GM23248 (cell line): Measurements from ENCODE around the gene CLDN24. TPM values are rescaled to one million over a fixed set of nuclear protein-coding genes. Genes with fewer than 3 reads are reported as not detected.

Experiments used
- DNase-seq: peaks from one replicate; pipeline ENCODE4 v3.0.0-alpha.2; 2015
- H2AFZ ChIP-seq: fragments of 200-600 bp; sonication (generic); 2 replicates; pipeline ENCODE4 v1.6.1; 2016; ENCODE audit warnings: antibody characterized with exemption
- H3F3A ChIP-seq: fragments of 200-600 bp; sonication (generic); 2 replicates; pipeline ENCODE4 v1.6.1; 2016; ENCODE audit warnings: mild to moderate bottlenecking, antibody characterized with exemption, mixed run types; ENCODE audit not compliant: insufficient read depth
- H3K27ac ChIP-seq: fragments of 200-600 bp; sonication (generic); 2 replicates; pipeline ENCODE4 v1.5.1; 2016; ENCODE audit warnings: mild to moderate bottlenecking
- H3K27me3 ChIP-seq: fragments of 200-600 bp; sonication (generic); replicated peaks from 2 replicates; pipeline ENCODE4 v1.6.1; 2016; ENCODE audit warnings: mild to moderate bottlenecking; ENCODE audit not compliant: insufficient read depth
- H3K36me3 ChIP-seq: fragments of 200-600 bp; sonication (generic); 2 replicates; pipeline ENCODE4 v1.6.1; 2016; ENCODE audit warnings: low read depth, mild to moderate bottlenecking
- H3K4me1 ChIP-seq: fragments of 200-600 bp; sonication (generic); 2 replicates; pipeline ENCODE4 v1.6.1; 2016; ENCODE audit warnings: mild to moderate bottlenecking; ENCODE audit not compliant: insufficient read depth
- H3K4me2 ChIP-seq: fragments of 200-600 bp; sonication (generic); one replicate; pipeline ENCODE4 v1.6.1; 2016; ENCODE audit warnings: mild to moderate bottlenecking; ENCODE audit not compliant: unreplicated experiment
- H3K4me3 ChIP-seq: fragments of 200-600 bp; sonication (generic); 2 replicates; pipeline ENCODE4 v1.5.1; 2016; ENCODE audit warnings: mild to moderate bottlenecking
- H3K79me2 ChIP-seq: fragments of 200-600 bp; sonication (generic); 2 replicates; pipeline ENCODE4 v1.6.1; 2016; ENCODE audit warnings: mild to moderate bottlenecking; ENCODE audit not compliant: insufficient read depth
- H3K9ac ChIP-seq: fragments of 200-600 bp; sonication (generic); 2 replicates; pipeline ENCODE4 v1.6.1; 2016; ENCODE audit warnings: mild to moderate bottlenecking
- H3K9me2 ChIP-seq: fragments of 200-600 bp; sonication (generic); 2 replicates; pipeline ENCODE4 v1.6.1; 2016; ENCODE audit warnings: mixed run types, mild to moderate bottlenecking, moderate library complexity; ENCODE audit not compliant: insufficient read depth
- H3K9me3 ChIP-seq: fragments of 200-600 bp; sonication (generic); one replicate; pipeline ENCODE4 v1.6.1; 2017; ENCODE audit warnings: low read depth
- H4K20me1 ChIP-seq: fragments of 200-600 bp; sonication (generic); 2 replicates; pipeline ENCODE4 v1.6.0; 2016; ENCODE audit not compliant: insufficient read depth
- EZH2 ChIP-seq: fragments of 200-600 bp; sonication (generic); IDR thresholded peaks from 2 replicates; pipeline ENCODE4 v1.6.1; 2018; ENCODE audit warnings: antibody characterized with exemption, mild to moderate bottlenecking; ENCODE audit not compliant: insufficient read depth, poor library complexity, severe bottlenecking
- EZH2phosphoT487 ChIP-seq: fragments of 200-600 bp; sonication (generic); IDR thresholded peaks from 2 replicates; pipeline ENCODE4 v1.6.1; 2018; ENCODE audit warnings: antibody characterized with exemption, moderate library complexity, mild to moderate bottlenecking, low read depth; ENCODE audit not compliant: insufficient read depth
- WGBS, 2 experiments: methylation state at CpG; one replicate each; pipeline ENCODE4 v1.1.6; 2015 to 2017; ENCODE audit warnings: low lambda C conversion rate in 2 of 2, low coverage in 1 of 2; ENCODE audit errors: missing lambda C conversion rate in 2 of 2; 5-methylcytosine and 5-hydroxymethylcytosine counted together
- in situ Hi-C: fragments of 300-500 bp; cut with MboI; formaldehyde crosslinking; loops from 2 replicates; pipeline ENCODE4 v1.15.0; 2020
- polyA plus RNA-seq: library from polyadenylated mRNA; unstranded; fragments of >200 nt; fragmentation: Nextera tagmentation; extraction: Ambion mirVana; gene quantifications from 2 replicates; pipeline ENCODE4 v1.2.1, GENCODE V29; 2016
- total RNA-seq: library from RNA; depleted of rRNA; stranded (reverse); fragments of >200 nt; shearing (Covaris generic); gene quantifications from 2 replicates; pipeline ENCODE4 v1.2.3, GENCODE V29; 2014

The CLDN24 gene
- total and polyA plus RNA-seq, 2 experiments from 2014 or later, result not detected

DNA sequence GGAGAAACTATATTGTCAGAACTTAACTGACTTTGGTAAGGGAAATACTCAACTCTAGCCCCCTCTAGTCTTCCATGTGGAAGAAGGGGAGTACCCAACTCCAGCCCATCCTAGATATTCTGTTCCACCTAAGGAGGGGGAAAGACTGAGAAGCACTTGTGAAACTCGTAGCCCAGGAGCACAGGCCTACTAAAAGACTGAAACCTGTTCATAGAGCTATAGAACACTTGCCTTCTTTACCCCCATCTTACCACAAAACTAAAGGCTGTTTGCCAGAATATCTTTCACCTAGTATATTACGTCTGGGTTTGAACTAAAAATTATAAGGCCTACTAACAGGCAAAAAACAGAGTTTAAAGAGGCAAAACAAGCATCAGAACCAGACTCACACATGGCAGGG lies 17.7 kb downstream of the CLDN24 start:
- WGBS, 2 experiments, result 97 to 98% methylated on average over 2 of the region's 2 CpGs
- Histone ChIP-seq H3K4me1 (no peaks in the 10 kb centered on the region), H3K9me2 (no peaks in the 10 kb centered on the region), H3K27me3 (no peaks in the 10 kb centered on the region), H3K4me2 (no peak overlapping the region), H3K79me2 (no peaks in the 10 kb centered on the region), H3K27ac (no peak overlapping the region), H3K4me3 (no peak overlapping the region), H4K20me1 (no peaks in the 10 kb centered on the region), H3F3A (peaks cover 7% of the 10 kb centered on the region), H3K9ac (no peak overlapping the region), H3K9me3 (no peaks in the 10 kb centered on the region), H3K36me3 (peaks cover 74% of the 10 kb centered on the region), H2AFZ (no peak overlapping the region)
- no peak for TF ChIP-seq EZH2
- no peak for TF ChIP-seq EZH2phosphoT487
- in situ Hi-C loops, result no loop called here
- no peak for DNase-seq

DNA sequence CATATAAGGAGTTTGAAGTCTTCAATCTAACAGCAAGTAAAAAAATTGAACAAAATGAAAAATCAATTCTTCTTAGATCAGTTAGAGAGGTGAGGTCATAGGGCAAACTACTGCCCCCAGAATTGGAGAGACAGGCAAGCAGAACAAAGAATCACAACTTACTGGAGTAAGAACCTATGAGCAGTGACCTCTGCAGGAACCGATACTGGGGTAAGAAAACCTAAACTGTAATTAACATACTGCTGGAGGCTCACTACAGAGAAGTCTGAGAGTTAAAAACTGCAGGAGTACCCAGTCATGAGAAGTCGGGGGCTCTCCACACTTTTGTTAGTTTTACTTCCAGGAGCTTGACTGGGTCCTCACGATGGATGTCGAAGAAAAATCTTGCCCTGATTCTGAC lies 18.2 kb downstream of the CLDN24 start:
- no peak for DNase-seq
- H4K20me1 ChIP-seq, result no peaks in the 10 kb centered on the region
- TF ChIP-seq EZH2phosphoT487 (no peak), EZH2 (no peak)
- 98% methylated on average over 4 of the region's 4 CpGs for WGBS, 2 experiments
- no peaks in the 10 kb centered on the region for H3K9me3 ChIP-seq
- no peak overlapping the region for H3K4me3 ChIP-seq
- no peaks in the 10 kb centered on the region for H3K27me3 ChIP-seq
- no peaks in the 10 kb centered on the region for H3K79me2 ChIP-seq
- in situ Hi-C loops, result no loop called here
- no peaks in the 10 kb centered on the region for H3K9me2 ChIP-seq
- H3F3A ChIP-seq, result peaks cover 7% of the 10 kb centered on the region
- no peak overlapping the region for H3K4me2 ChIP-seq
- H3K27ac ChIP-seq, result no peak overlapping the region
- H3K4me1 ChIP-seq, result no peaks in the 10 kb centered on the region
- H3K9ac ChIP-seq, result no peak overlapping the region
- peaks cover 74% of the 10 kb centered on the region for H3K36me3 ChIP-seq
- H2AFZ ChIP-seq, result no peak overlapping the region

DNA sequence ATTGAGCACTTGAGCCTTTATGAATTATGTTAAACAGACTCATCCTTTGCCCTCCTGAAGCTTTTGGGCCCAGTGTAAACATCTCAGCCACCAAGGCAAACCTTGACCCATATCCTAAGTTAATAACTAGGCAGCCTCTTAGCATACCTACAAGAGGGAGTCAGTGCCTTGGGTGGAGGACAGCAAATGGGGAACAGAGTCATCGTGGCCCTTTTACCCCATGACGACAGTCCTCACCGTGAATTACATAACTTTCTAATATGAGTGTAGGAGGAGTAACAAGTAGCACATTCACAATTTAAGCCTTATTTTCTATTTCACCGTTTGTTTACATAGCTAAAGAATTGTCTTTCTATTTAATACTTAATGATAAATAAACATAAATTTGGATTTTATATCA lies 18.9 kb downstream of the CLDN24 start:
- in situ Hi-C loops, result no loop called here
- H3K9me2 ChIP-seq, result no peaks in the 10 kb centered on the region
- no peak for DNase-seq

GRCh38 chr4:183300655-183301054 lies 21.6 kb downstream of the CLDN24 start:
- Histone ChIP-seq H3K9ac (no peak overlapping the region), H3K79me2 (0 out of 2 replicates have a peak, but pooled peaks cover under 1% of the 10 kb centered on the region), H3K4me1 (no peaks in the 10 kb centered on the region), H3K27ac (no peak overlapping the region), H3K27me3 (no peaks in the 10 kb centered on the region), H4K20me1 (no peaks in the 10 kb centered on the region), H3K9me3 (no peaks in the 10 kb centered on the region), H2AFZ (no peak overlapping the region), H3K9me2 (no peaks in the 10 kb centered on the region), H3K36me3 (peaks cover 55% of the 10 kb centered on the region), H3K4me3 (no peak overlapping the region), H3F3A (no peaks in the 10 kb centered on the region; the same call in 1 of the 2 replicates), H3K4me2 (no peak overlapping the region)
- no peak for DNase-seq
- WGBS, 2 experiments, result 96 to 97% methylated on average over 5 of the region's 5 CpGs
- no peak for TF ChIP-seq EZH2phosphoT487
- TF ChIP-seq EZH2, result no peak
- in situ Hi-C loops, result no loop called here

More for the DNA sequence above, 18.9 kb downstream of the CLDN24 start:
- Histone ChIP-seq H3K9ac (no peak overlapping the region), H2AFZ (no peak overlapping the region), H3K27me3 (no peaks in the 10 kb centered on the region), H4K20me1 (no peaks in the 10 kb centered on the region), H3K79me2 (no peaks in the 10 kb centered on the region), H3K9me3 (no peaks in the 10 kb centered on the region), H3K36me3 (peaks cover 68% of the 10 kb centered on the region), H3K27ac (no peak overlapping the region), H3K4me2 (no peak overlapping the region), H3K4me1 (no peaks in the 10 kb centered on the region), H3K4me3 (no peak overlapping the region), H3F3A (peaks cover 6% of the 10 kb centered on the region)
- TF ChIP-seq EZH2phosphoT487 (no peak), EZH2 (no peak)
- 87% methylated on average over 4 of the region's 4 CpGs for WGBS, 2 experiments

DNA sequence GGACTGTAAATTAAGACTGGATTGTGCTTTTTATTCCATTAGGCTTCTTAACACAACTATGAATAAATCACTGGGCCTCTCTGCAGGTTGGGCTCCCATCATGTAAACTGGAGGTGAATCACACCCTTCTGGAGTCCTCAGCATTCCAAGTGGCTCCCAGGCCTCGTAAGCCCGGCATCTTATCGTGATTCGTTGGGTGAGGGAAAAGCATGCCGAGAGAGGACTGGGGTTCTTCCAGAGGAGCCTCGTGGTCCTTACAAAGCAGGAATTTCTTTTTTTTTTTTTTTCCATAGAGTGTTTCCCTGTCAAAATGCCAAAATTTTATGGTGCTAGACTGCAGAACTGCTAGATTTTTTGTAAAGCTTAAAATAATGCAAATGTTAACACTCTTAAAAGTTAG lies 22.2 kb downstream of the CLDN24 start:
- Histone ChIP-seq H2AFZ (no peak overlapping the region), H3K9ac (no peak overlapping the region), H3K36me3 (peaks cover 55% of the 10 kb centered on the region), H3K4me1 (no peaks in the 10 kb centered on the region), H3K9me2 (no peaks in the 10 kb centered on the region), H3K27me3 (no peaks in the 10 kb centered on the region), H3K4me3 (no peak overlapping the region), H3F3A (no peaks in the 10 kb centered on the region), H3K9me3 (no peaks in the 10 kb centered on the region), H3K4me2 (no peak overlapping the region), H3K79me2 (0 out of 2 replicates have a peak, but pooled peaks cover 6% of the 10 kb centered on the region), H4K20me1 (no peaks in the 10 kb centered on the region), H3K27ac (no peak overlapping the region)
- DNase-seq, result peak; percentile 15
- TF ChIP-seq EZH2phosphoT487 (no peak), EZH2 (no peak)
- 64 to 67% methylated on average over 6 of the region's 6 CpGs for WGBS, 2 experiments
- in situ Hi-C loops, result no loop called here
